Stimulated activated CD4-positive, alpha-beta T cell treated with anti-CD3 and anti-CD28 coated beads, Interleukin-2, amount 100 ng/mL, for 24 hours (primary cell): Measurements from ENCODE around the gene ADAM33.

ENCODE experiments used
- DNase-seq, 2 donors: peaks; one replicate each; pipeline ENCODE4 v3.0.0-alpha.2; 2020

ADAM33 gene

GRCh38 chr20:3707508-3707899 lies 25.7 kb upstream of the ADAM33 start:
- no peak for DNase-seq

GRCh38 chr20:3706774-3707507 lies 25.1 kb upstream of the ADAM33 start:
- DNase-seq: no peak

GRCh38 chr20:3705970-3706739 lies 24.3 kb upstream of the ADAM33 start:
- DNase-seq: no peak

- DNase-seq: no peak
Measured at GRCh38 chr20:3705491-3705969, 23.7 kb upstream of the ADAM33 start.

- no peak for DNase-seq
Measured at GRCh38 chr20:3704087-3704486, 22.3 kb upstream of the ADAM33 start.

GRCh38 chr20:3702611-3703391 lies 21.0 kb upstream of the ADAM33 start:
- no peak for DNase-seq

- DNase-seq: no peak
Measured at GRCh38 chr20:3701061-3701998, 19.5 kb upstream of the ADAM33 start.

GRCh38 chr20:3699037-3699436 lies 17.2 kb upstream of the ADAM33 start:
- no peak for DNase-seq

GRCh38 chr20:3698591-3699001 lies 16.8 kb upstream of the ADAM33 start:
- DNase-seq: no peak

GRCh38 chr20:3697588-3698305 lies 15.9 kb upstream of the ADAM33 start:
- DNase-seq: no peak

GRCh38 chr20:3696745-3697587 lies 15.2 kb upstream of the ADAM33 start:
- DNase-seq: no peak

GRCh38 chr20:3696200-3696599 lies 14.4 kb upstream of the ADAM33 start:
- DNase-seq: no peak

- DNase-seq: no peak
Measured at GRCh38 chr20:3694864-3695263, 13.1 kb upstream of the ADAM33 start.

GRCh38 chr20:3693376-3693775 lies 11.6 kb upstream of the ADAM33 start:
- no peak for DNase-seq

- DNase-seq: no peak
Measured at GRCh38 chr20:3692706-3693294, 11.0 kb upstream of the ADAM33 start.

GRCh38 chr20:3691897-3692296 lies 10.1 kb upstream of the ADAM33 start:
- no peak for DNase-seq

- DNase-seq: no peak
Measured at GRCh38 chr20:3691306-3691705, 9.5 kb upstream of the ADAM33 start.

- no peak for DNase-seq
Measured at GRCh38 chr20:3690413-3690812, 8.6 kb upstream of the ADAM33 start.

- DNase-seq: no peak
Measured at GRCh38 chr20:3689978-3690377, 8.2 kb upstream of the ADAM33 start.

GRCh38 chr20:3687655-3688054 lies 5.8 kb upstream of the ADAM33 start:
- DNase-seq: no peak
